IPS-20b (cell line): ENCODE results near the gene RFC2.
"Not testable (repeated sequence)": the region's sequence is repeated elsewhere in the genome, so short reads cannot be mapped to it uniquely, and the experiment has no call there.

Experiments used
- H3K27ac ChIP-seq: one replicate; pipeline ENCODE4 v1.5.1; 2013; ENCODE audit warnings: low read length
- H3K27me3 ChIP-seq: 2 replicates; pipeline ENCODE4 v1.6.1; 2013; ENCODE audit warnings: mild to moderate bottlenecking, low read length, inconsistent platforms; ENCODE audit not compliant: insufficient read depth
- H3K36me3 ChIP-seq: 2 replicates; pipeline ENCODE4 v1.6.1; 2013; ENCODE audit warnings: low read depth, mild to moderate bottlenecking, inconsistent platforms, low read length, moderate library complexity; ENCODE audit not compliant: insufficient read depth
- H3K4me1 ChIP-seq: 2 replicates; pipeline ENCODE4 v1.6.1; 2013; ENCODE audit warnings: mild to moderate bottlenecking, control low read depth, inconsistent platforms, low read length, moderate library complexity; ENCODE audit not compliant: insufficient read depth
- H3K4me3 ChIP-seq: 2 replicates; pipeline ENCODE4 v1.5.1; 2013; ENCODE audit warnings: mild to moderate bottlenecking, low read length, inconsistent platforms
- H3K9ac ChIP-seq: 2 replicates; pipeline ENCODE4 v1.6.1; 2013; ENCODE audit warnings: low read depth, mild to moderate bottlenecking, inconsistent platforms, low read length, moderate library complexity
- H3K9me3 ChIP-seq: 2 replicates; pipeline ENCODE4 v1.6.1; 2013; ENCODE audit warnings: mild to moderate bottlenecking, low read depth, low read length, inconsistent platforms; ENCODE audit not compliant: insufficient read depth

Gene RFC2

DNA sequence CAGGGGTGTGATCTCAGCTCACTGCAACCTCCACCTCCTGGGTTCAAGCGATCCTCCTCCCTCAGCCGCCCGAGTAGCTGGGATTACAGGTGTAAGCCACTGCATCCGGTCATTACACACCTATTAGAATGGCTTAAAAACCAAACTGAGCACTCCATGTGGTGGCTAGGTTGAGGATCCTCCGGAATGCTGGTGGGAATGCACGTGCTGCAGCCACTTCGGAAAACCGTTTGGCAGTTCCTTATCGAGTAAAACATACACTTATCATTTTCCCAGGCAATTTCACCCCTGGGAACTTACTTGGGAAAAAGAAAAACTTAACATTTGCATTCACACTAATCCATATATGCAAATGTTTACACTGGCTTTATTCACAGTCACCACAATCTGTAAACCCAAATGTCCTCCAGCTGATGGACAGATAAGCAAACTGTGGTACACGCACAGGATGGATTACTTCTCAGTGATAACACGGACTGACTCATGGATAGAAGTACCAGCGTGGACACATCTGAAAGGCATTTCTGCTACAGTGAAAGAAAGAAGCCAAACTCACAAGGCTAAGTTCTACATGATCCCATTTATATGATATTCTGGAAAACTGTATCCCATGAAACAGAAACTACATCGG is 20.4 kb downstream of the RFC2 start:
- H3K4me3 ChIP-seq: no peak overlapping the region
- H3K27ac ChIP-seq: no peak overlapping the region
- no peaks in the 10 kb centered on the region for H3K9me3 ChIP-seq
- no peak overlapping the region for H3K9ac ChIP-seq
- peaks cover 98% of the 10 kb centered on the region for H3K36me3 ChIP-seq
- no peaks in the 10 kb centered on the region for H3K4me1 ChIP-seq
- H3K27me3 ChIP-seq: no peaks in the 10 kb centered on the region

- H3K4me1 ChIP-seq: no peaks in the 10 kb centered on the region
- H3K9me3 ChIP-seq: no peaks in the 10 kb centered on the region
- peaks cover 73% of the 10 kb centered on the region for H3K36me3 ChIP-seq
- H3K4me3 ChIP-seq: no peak overlapping the region
- no peak overlapping the region for H3K27ac ChIP-seq
- no peak overlapping the region for H3K9ac ChIP-seq
- H3K27me3 ChIP-seq: no peaks in the 10 kb centered on the region
These were observed 23.0 kb downstream of the RFC2 start for GRCh38 chr7:74231232-74231590.

DNA sequence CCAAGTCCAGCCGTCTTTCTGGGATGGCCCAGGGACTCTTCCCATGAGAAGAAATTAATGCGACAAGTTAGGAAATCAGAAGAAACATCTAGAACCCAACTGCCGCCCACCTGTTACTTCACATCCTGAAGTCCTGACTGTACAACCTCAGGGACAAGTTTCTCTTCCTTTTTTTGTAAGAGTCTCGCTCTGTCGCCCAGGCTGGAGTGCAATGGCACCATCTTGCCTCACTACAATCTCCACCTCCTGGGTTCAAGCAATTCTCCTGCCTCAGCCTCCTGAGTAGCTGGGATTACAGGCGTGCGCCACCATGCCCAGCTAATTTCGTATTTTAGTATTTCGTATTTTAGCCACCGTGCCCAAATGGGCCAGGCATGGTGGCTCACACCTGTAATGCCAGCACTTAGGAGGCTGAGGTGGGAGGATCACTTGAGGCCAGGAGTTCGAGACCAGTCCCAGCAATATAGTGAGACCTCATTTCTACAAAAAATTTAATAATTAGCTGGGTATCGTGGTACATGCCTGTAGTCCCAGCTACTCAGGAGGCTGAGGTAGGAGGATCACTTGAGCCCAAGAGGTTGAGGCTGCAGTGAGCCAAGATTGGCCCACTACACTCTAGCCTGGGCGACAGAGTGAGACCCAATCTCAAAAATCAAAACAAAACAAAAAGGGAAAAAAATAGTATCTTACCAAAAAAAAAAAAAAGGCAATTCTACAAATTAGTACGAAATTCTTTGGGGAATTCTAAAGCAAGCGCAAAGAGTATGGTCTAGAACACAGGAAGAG is 23.6 kb downstream of the RFC2 start:
- Histone ChIP-seq H3K9me3 (no peaks in the 10 kb centered on the region), H3K27ac (no peak overlapping the region), H3K4me3 (no peak overlapping the region), H3K9ac (no peak overlapping the region), H3K4me1 (no peaks in the 10 kb centered on the region), H3K27me3 (no peaks in the 10 kb centered on the region), H3K36me3 (peaks cover 71% of the 10 kb centered on the region)

DNA sequence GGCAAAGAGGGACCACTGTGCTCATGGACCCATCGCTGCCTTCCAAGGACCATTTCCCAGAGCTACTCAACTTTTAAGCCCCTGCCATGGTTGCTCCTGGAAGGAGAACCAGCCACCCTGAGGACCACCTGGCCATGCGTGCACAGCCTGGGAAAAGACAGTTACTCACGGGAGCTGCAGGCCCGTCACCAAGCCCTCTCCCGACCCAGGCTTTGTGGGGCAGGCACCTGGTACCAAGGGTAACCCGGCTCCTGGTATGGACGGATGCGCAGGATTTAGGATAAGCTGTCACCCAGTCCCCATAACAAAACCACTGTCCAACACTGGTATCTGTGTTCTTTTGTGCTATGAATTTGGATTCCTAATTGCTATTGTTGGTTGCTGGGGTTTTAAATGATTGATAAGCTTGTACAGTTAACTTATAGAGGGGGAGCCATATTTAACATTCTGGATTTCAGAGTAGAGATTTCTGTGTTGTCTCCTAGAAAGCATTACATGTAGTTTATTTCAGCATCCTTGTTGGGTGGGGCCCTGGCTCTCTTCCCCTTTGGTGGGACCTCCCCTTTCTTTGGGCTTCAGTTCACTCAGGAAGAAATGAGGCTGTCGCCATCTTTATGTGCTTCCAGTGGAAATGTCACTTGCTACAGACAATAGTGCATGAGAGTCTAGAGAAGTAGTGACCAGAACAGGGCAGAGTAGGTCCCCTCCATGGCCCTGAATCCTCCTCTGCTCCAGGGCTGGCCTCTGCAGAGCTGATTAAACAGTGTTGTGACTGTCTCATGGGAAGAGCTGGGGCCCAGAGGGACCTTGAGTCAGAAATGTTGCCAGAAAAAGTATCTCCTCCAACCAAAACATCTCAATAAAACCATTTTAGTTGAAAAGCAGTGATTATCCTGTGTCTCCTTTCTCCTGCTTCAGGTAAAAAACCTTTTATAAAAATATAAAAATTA is 25.0 kb downstream of the RFC2 start:
- no peaks in the 10 kb centered on the region for H3K27me3 ChIP-seq
- no peak overlapping the region for H3K4me3 ChIP-seq
- H3K27ac ChIP-seq: no peak overlapping the region
- no peaks in the 10 kb centered on the region for H3K9me3 ChIP-seq
- H3K4me1 ChIP-seq: no peaks in the 10 kb centered on the region
- H3K36me3 ChIP-seq: peaks cover 64% of the 10 kb centered on the region
- no peak overlapping the region for H3K9ac ChIP-seq

- Histone ChIP-seq H3K36me3 (peaks cover 39% of the 10 kb centered on the region), H3K27me3 (no peaks in the 10 kb centered on the region), H3K9me3 (no peaks in the 10 kb centered on the region), H3K4me1 (no peaks in the 10 kb centered on the region), H3K4me3 (no peak overlapping the region), H3K9ac (no peak overlapping the region), H3K27ac (no peak overlapping the region)
These were observed 27.6 kb downstream of the RFC2 start for GRCh38 chr7:74226633-74227032.

GRCh38 chr7:74225400-74225799 is 28.8 kb downstream of the RFC2 start:
- H3K9me3 ChIP-seq: no peaks in the 10 kb centered on the region
- H3K27ac ChIP-seq: no peak overlapping the region
- H3K27me3 ChIP-seq: no peaks in the 10 kb centered on the region
- no peak overlapping the region for H3K9ac ChIP-seq
- H3K4me3 ChIP-seq: no peak overlapping the region
- no peaks in the 10 kb centered on the region for H3K4me1 ChIP-seq
- peaks cover 27% of the 10 kb centered on the region for H3K36me3 ChIP-seq

DNA sequence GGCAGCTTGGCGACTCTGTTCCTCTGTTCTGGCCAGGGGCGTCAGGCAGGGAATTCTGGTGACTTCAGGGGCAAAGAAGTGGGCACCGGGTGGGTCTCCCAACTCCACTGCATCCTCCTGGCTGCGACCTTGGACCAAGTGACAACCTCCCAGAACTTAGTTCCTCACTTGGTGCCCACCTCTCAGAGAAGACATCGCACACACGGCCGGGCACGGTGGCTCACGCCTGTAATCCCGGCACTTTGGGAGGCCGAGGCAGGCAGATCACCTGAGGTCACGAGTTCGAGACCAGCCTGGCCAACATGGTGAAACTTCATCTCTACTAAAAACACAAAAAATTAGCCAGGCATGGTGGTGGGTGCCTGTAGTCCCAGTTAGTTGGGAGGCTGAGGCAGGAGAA is 29.3 kb downstream of the RFC2 start:
- not testable (repeated sequence) for H3K9me3 ChIP-seq, H3K27ac ChIP-seq, H3K9ac ChIP-seq, H3K4me3 ChIP-seq, H3K4me1 ChIP-seq, H3K27me3 ChIP-seq
- peaks cover 22% of the 10 kb centered on the region for H3K36me3 ChIP-seq

- peaks cover 17% of the 10 kb centered on the region for H3K36me3 ChIP-seq
- no peaks in the 10 kb centered on the region for H3K27me3 ChIP-seq
- H3K4me3 ChIP-seq: no peak overlapping the region
- H3K27ac ChIP-seq: no peak overlapping the region
- H3K9ac ChIP-seq: no peak overlapping the region
- no peaks in the 10 kb centered on the region for H3K4me1 ChIP-seq
- H3K9me3 ChIP-seq: no peaks in the 10 kb centered on the region
These were observed 29.7 kb downstream of the RFC2 start for GRCh38 chr7:74224511-74224832.

DNA sequence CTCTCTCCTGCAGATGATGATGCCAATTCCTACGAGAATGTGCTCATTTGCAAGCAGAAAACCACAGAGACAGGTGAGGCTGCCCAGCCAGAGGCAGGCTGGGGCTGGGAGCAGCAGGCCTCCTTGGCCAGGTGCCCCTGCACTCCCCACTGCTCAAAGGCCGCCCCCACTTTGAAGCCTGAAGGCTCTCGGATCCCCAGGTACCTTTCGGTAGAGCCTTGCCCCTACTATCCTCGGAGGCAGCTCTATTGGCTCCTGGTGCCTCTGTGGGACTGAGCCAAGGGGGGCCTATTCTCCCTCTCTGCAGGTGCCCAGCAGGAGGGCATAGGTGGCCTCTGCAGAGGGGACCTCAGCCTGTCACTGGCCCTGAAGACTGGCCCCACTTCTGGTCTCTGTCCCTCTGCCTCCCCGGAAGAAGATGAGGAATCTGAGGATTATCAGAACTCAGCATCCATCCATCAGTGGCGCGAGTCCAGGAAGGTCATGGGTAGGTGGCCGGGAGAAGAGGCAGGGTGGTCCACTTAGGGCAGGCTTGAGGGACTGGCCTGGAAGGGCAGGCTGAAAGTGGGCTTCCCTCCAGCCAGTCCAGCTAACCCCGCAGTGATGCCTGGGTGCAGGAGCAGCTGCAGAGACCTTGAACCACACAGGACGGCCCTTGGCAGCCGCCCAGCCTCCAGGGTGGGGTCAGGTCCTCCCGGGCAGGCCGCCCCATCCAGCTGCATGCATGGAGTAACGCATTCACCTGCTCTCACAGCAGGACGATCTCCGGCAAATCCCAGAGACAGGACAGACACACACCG is 30.3 kb downstream of the RFC2 start:
- no peak overlapping the region for H3K27ac ChIP-seq
- H3K4me1 ChIP-seq: no peaks in the 10 kb centered on the region
- no peak overlapping the region for H3K9ac ChIP-seq
- H3K27me3 ChIP-seq: no peaks in the 10 kb centered on the region
- H3K9me3 ChIP-seq: no peaks in the 10 kb centered on the region
- no peak overlapping the region for H3K4me3 ChIP-seq
- H3K36me3 ChIP-seq: peaks cover 12% of the 10 kb centered on the region

- Histone ChIP-seq H3K4me3 (no peak overlapping the region), H3K27me3 (no peaks in the 10 kb centered on the region), H3K36me3 (peaks cover 10% of the 10 kb centered on the region; the same call in 1 of the 2 replicates), H3K4me1 (no peaks in the 10 kb centered on the region), H3K9me3 (no peaks in the 10 kb centered on the region), H3K9ac (no peak overlapping the region), H3K27ac (no peak overlapping the region)
These were observed 31.1 kb downstream of the RFC2 start for GRCh38 chr7:74222851-74223710.
